Testis (tissue), 2 donors: ENCODE data around the gene EYA2.

Experiments
- CTCF ChIP-seq, 3 experiments: fragments of 450-650 bp in 2 of 3; fragments of 200-600 bp in 1 of 3; sonication (generic) in 1 of 3; IDR thresholded peaks; one replicate each; pipeline ENCODE4 v1.5.1; 2016 to 2019; ENCODE audit warnings: antibody characterized with exemption in 3 of 3, mild to moderate bottlenecking in 2 of 3, moderate library complexity in 1 of 3
- POLR2A ChIP-seq: fragments of 450-650 bp; IDR thresholded peaks from one replicate; pipeline ENCODE4 v1.6.1; 2017; ENCODE audit warnings: antibody characterized with exemption, mild to moderate bottlenecking, moderate library complexity

GRCh38 chr20:46973766-46974165, 79.1 kb downstream of the EYA2 start:
- TF ChIP-seq CTCF (IDR thresholded peaks at IDR 0.05) (no peak), POLR2A (no peak)
